Left lung (tissue), 10 donors: ENCODE measurements around the gene KRTAP5-9. TPM values are rescaled to one million over a fixed set of nuclear protein-coding genes. Genes with fewer than 3 reads are reported as not detected.
"Not testable (repeated sequence)": the region's sequence is repeated elsewhere in the genome, so short reads cannot be mapped to it uniquely, and the experiment has no call there.

ENCODE experiments used
- ATAC-seq: fragments of 200-7000 bp; cut with Tn5 transposase; one replicate; pipeline ENCODE4 v1.9.1; 2020; ENCODE audit warnings: moderate library complexity
- DNase-seq, 4 donors: peaks; one replicate each; pipeline ENCODE4 v3.0.0-alpha.2; 2013 to 2020
- H3K27ac ChIP-seq, 2 donors: fragments of 200-600 bp; sonication (generic) in 1 of 2; one replicate each; pipeline versions ENCODE4 v1.5.0 to v1.8.0; 2020 to 2021
- H3K27me3 ChIP-seq, 2 donors: fragments of 200-600 bp; sonication (generic) in 1 of 2; one replicate each; pipeline versions ENCODE4 v1.5.0 to v1.8.0; 2020 to 2021
- H3K36me3 ChIP-seq, 2 donors: fragments of 200-600 bp; sonication (generic) in 1 of 2; one replicate each; pipeline versions ENCODE4 v1.5.0 to v1.8.0; 2020 to 2021
- H3K4me1 ChIP-seq, 2 donors: fragments of 200-600 bp; one replicate each; pipeline ENCODE4 v1.8.0; 2021
- H3K4me3 ChIP-seq, 2 donors: fragments of 200-600 bp; sonication (generic) in 1 of 2; one replicate each; pipeline versions ENCODE4 v1.5.0 to v1.8.0; 2020 to 2021; ENCODE audit warnings: mild to moderate bottlenecking in 1 of 2
- H3K9me3 ChIP-seq, 2 donors: fragments of 200-600 bp; sonication (generic) in 1 of 2; one replicate each; pipeline versions ENCODE4 v1.5.0 to v1.8.0; 2020 to 2021
- intact Hi-C, 2 donors: fragments of 100-400 bp; cut with DNase I; formaldehyde crosslinking; loops; one replicate each; pipeline versions ENCODE4 v1.11.2 to v1.14.2; 2022
- polyA plus RNA-seq, 6 donors: library from polyadenylated mRNA; unstranded; fragments of 120-200 nt; gene quantifications; one replicate each; pipeline ENCODE4 v1.2.1, GENCODE V29; 2013; ENCODE audit not compliant: insufficient read length in 6 of 6
- total RNA-seq, 2 donors: library from RNA; stranded (reverse); fragmentation: NEBNext Ultra II Directional; extraction: Animal tissue kit (Norgen Biotek cat#: 25700); gene quantifications; one replicate each; pipeline ENCODE4 v1.2.1, GENCODE V29; 2021
- TF ChIP-seq, protein P1 (sequence below), 2 donors: fragments of 200-600 bp; sonication (generic) in 1 of 2; IDR thresholded peaks; one replicate each; pipeline versions ENCODE4 v1.5.0 to v1.8.0; 2021; ENCODE audit warnings: antibody characterized with exemption in 2 of 2
- donor health status: DM: no; HTN: yes; CAD: no.
- donor health status: DM: no; HTN: no; CAD: no.

Gene KRTAP5-9
- total and polyA plus RNA-seq, 8 donors, result 0.20 to 0.52 (median 0.34) TPM

DNA sequence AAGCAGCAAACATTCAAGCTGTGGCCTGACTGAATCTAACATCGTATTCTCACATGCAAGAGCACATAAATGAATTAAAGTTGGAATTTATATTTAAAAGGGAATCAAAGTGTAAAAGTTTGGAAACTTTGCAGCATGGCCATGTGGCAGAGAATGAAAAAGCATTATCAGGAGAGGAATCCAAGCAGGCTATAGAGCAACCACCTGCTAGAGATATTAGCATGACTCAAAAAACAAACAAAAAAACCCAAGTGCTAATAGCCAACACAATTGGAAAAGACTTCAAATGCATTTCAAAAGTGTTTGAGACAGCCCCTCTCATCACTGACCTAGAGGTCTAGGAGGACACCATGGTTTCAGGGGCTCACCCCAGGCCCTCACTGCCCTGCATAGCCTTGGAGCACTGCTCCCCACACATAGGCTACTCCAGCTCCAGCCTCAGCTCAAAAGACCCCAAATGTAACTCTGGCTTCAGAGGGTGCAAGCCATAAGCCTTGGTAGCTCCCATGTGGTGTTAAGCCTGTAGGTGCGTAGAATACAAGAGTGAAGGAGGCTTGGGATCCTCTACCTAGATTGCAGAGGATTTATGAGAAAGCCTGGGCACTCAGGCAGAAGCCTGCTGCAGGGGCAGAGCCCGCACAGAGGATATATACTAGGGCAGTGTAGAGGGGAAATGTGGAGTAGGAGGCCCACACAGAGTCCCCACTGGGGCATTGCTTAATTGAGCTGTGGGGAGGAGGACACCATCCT lies 22.9 kb upstream of the KRTAP5-9 start:
- ATAC-seq (no peak), DNase-seq (no peak)
- H3K27ac ChIP-seq, result no peak overlapping the region
- H3K4me3 ChIP-seq, result no peak overlapping the region
- H3K27me3 ChIP-seq, result no peaks in the 10 kb centered on the region
- TF ChIP-seq, protein P1, sequence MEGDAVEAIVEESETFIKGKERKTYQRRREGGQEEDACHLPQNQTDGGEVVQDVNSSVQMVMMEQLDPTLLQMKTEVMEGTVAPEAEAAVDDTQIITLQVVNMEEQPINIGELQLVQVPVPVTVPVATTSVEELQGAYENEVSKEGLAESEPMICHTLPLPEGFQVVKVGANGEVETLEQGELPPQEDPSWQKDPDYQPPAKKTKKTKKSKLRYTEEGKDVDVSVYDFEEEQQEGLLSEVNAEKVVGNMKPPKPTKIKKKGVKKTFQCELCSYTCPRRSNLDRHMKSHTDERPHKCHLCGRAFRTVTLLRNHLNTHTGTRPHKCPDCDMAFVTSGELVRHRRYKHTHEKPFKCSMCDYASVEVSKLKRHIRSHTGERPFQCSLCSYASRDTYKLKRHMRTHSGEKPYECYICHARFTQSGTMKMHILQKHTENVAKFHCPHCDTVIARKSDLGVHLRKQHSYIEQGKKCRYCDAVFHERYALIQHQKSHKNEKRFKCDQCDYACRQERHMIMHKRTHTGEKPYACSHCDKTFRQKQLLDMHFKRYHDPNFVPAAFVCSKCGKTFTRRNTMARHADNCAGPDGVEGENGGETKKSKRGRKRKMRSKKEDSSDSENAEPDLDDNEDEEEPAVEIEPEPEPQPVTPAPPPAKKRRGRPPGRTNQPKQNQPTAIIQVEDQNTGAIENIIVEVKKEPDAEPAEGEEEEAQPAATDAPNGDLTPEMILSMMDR (IDR thresholded peaks at IDR 0.05), result no peak
- H3K36me3 ChIP-seq, result no peaks in the 10 kb centered on the region
- no peaks in the 10 kb centered on the region for H3K9me3 ChIP-seq
- H3K4me1 ChIP-seq, result no peaks in the 10 kb centered on the region
- intact Hi-C loops, result no loop called here

DNA sequence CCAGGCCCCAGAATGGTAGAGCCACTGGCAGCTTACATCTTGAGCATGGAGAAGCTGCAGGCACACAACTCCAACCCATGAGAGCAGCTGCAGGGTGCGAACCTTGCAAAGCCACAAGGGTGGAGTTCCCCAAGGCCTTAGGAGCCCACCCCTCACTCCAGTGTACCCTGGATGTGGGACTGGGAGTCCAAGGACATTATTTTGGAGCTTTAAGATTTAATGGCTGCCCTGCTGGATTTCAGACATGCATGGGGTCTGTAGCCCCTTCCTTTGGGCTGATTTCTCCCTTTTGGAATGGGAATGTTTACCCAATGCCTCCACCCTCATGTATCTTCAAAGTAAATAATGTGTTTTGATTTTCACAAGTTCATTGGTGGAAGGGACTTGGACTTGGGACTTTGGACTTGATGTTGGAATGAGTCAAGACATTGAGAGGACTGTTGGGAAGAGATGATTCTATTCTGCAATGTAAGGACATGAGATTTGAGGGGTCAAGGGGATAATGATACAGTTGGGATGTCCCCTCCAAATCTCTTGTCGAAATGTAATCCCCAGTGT lies 22.2 kb upstream of the KRTAP5-9 start:
- H3K4me1 ChIP-seq, result no peaks in the 10 kb centered on the region
- intact Hi-C loops, result no loop called here
- H3K36me3 ChIP-seq, result no peaks in the 10 kb centered on the region
- no peak overlapping the region for H3K27ac ChIP-seq
- no peak for ATAC-seq
- TF ChIP-seq, protein P1 (IDR thresholded peaks at IDR 0.05), result no peak
- H3K4me3 ChIP-seq, result no peak overlapping the region
- no peak for DNase-seq
- no peaks in the 10 kb centered on the region for H3K9me3 ChIP-seq
- no peaks in the 10 kb centered on the region for H3K27me3 ChIP-seq

DNA sequence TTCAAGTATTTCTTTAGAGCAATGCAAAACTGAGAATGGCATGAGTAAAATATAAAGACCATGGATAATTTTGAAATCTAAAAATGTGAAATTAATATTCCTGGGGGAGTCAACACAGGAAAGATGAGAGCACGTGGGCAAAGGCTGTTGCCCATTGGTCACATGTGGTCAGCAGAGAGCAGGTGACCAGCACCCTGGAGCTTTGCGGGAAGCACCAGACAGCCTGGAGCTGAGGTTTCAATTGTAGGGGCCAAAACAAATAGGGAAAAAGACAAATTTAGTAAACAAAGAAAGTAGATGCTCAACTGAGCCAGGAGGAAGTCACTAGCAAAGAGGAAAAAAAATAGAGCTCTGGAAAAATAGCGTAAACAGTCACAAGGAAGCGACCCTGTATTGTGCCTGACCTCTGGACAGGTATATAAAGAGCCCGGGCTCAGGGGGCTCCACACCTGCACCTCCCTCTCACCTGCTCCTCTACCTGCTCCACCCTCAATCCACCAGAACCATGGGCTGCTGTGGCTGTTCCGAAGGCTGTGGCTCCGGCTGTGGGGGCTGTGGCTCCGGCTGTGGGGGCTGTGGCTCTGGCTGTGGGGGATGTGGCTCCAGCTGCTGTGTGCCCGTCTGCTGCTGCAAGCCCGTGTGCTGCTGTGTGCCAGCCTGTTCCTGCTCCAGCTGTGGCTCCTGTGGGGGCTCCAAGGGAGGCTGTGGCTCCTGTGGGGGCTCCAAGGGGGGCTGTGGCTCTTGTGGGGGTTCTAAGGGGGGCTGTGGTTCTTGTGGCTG lies 21.2 kb upstream of the KRTAP5-9 start, which contains the start of gene KRTAP5-7:
Gene KRTAP5-7 (plus strand): TSS at position 472 of the 780 bp plus-strand sequence. CDS start 34 bp downstream, at position 506.
- H3K4me1 ChIP-seq, H3K9me3 ChIP-seq, DNase-seq, H3K4me3 ChIP-seq, intact Hi-C loops, ATAC-seq, H3K27ac ChIP-seq, H3K27me3 ChIP-seq, H3K36me3 ChIP-seq: not testable (repeated sequence)

DNA sequence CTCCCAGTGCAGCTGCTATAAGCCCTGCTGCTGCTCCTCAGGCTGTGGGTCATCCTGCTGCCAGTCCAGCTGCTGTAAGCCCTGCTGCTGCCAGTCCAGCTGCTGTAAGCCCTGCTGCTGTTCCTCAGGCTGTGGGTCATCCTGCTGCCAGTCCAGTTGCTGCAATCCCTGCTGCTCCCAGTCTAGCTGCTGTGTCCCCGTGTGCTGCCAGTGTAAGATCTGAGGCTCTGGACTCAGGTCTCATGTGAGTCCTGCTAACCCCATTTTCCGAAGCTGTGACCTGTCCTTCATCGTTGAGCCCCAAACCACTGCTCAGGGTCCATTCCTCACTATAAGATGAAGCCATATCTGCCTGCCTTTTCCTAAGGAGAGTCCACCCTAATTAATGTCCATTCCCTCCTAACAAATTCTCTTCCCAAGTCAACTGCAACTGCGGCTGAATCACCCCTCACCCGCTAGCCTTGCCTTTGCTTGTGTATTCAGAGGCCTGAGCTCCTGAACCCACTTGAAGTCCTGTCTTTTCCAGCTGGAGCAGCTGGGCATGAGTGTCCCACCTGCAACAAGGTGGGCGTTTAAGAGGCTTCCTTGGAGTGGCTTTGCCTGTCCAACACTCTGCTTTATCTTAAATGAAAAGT lies 20.5 kb upstream of the KRTAP5-9 start:
- Histone ChIP-seq H3K9me3 (no peaks in the 10 kb centered on the region), H3K27ac (no peak overlapping the region), H3K4me1 (no peaks in the 10 kb centered on the region), H3K36me3 (no peaks in the 10 kb centered on the region), H3K27me3 (no peaks in the 10 kb centered on the region), H3K4me3 (no peak overlapping the region)
- ATAC-seq (no peak), DNase-seq (no peak)
- TF ChIP-seq, protein P1 (IDR thresholded peaks at IDR 0.05), result no peak
- intact Hi-C loops, result no loop called here

DNA sequence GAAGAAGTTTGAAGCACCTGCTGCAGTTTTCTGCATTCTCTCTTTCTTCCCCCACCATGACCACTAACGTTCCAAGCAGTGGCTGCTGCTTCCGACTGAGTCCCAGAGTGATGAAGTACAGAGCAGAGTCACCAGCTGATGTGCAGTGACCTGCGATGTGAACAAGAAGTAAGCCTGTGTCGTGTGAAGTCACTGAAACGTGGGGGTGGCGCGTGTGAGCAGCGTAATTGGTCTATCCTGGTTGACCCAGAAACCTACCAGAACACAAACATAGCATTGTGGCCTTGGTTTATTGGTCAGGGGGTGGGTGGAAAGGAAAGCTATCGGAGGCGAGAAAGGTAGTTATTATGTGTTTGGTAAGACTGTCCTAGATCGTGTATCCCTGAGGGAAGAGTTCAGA lies 17.6 kb upstream of the KRTAP5-9 start:
- TF ChIP-seq, protein P1 (IDR thresholded peaks at IDR 0.05), result no peak
- intact Hi-C loops, result no loop called here
- no peaks in the 10 kb centered on the region for H3K27me3 ChIP-seq

More for the DNA sequence above, 17.6 kb upstream of the KRTAP5-9 start:
- H3K4me3 ChIP-seq, result no peak overlapping the region
- H3K9me3 ChIP-seq, result no peaks in the 10 kb centered on the region
- ATAC-seq (no peak), DNase-seq (no peak)
- H3K27ac ChIP-seq, result no peak overlapping the region
- no peaks in the 10 kb centered on the region for H3K4me1 ChIP-seq
- H3K36me3 ChIP-seq, result no peaks in the 10 kb centered on the region
